Breast epithelium (tissue), 3 donors: Measurements from ENCODE around the gene HAUS5.

Experiments used
- CTCF ChIP-seq, 3 donors: fragments of 450-650 bp; IDR thresholded peaks; one replicate each; pipeline ENCODE4 v1.5.1; 2016 to 2017; ENCODE audit warnings: antibody characterized with exemption in 3 of 3, mild to moderate bottlenecking in 3 of 3, moderate library complexity in 3 of 3
- POLR2A ChIP-seq: fragments of 450-650 bp; IDR thresholded peaks from one replicate; pipeline ENCODE4 v1.6.1; 2016; ENCODE audit warnings: antibody characterized with exemption, mild to moderate bottlenecking, moderate library complexity
- POLR2AphosphoS5 ChIP-seq, 3 donors: sonication (generic); formaldehyde crosslinking; IDR thresholded peaks; one replicate each; pipeline ENCODE4 v1.6.1; 2017; ENCODE audit warnings: antibody characterized with exemption in 3 of 3

- no peak for TF ChIP-seq CTCF (IDR thresholded peaks at IDR 0.05)
- no peak for TF ChIP-seq POLR2A
- no peak for TF ChIP-seq POLR2AphosphoS5 (IDR thresholded peaks at IDR 0.05)
These were observed 344 bp upstream of the HAUS5 start for GRCh38 chr19:35612224-35612558.
